HG03095 (cell line): ENCODE measurements around the gene PIK3R1.

Experiments used
- ATAC-seq: cut with Tn5 transposase; IDR thresholded peaks from one replicate; pipeline ENCODE4 v1.9.1; 2021; ENCODE audit warnings: moderate library complexity; ENCODE audit not compliant: unreplicated experiment

Gene PIK3R1

DNA sequence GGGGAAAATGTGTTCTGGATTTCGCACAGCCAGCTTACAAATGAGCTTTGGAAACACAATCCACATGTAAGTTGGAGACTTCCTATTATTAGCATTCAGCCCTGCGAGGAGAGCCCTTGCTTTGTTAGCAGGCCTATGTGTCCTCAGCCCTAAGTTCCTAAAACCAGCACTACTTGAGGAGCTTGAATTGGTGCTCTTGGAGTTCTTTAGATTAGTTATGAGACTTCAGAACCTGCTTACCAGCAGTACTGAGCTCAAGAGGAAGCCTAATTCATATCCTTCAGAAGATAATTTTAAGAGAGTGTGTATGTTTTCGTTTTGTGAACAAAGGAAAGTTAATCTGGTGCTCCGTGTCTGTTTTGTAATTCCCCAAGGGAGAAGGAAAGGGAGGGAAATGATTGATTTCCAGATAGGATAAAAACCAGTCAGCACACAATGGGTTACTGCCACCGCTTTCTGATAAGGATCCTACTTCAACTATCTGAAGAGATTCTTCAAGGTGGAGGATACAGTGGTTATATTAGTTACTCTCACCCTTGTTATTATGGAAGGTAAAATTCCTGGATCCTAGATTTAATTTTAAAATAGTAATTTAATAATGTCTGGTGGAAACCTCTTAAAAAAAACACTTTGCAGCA is 35.2 kb downstream of the PIK3R1 start:
- no peak for ATAC-seq

DNA sequence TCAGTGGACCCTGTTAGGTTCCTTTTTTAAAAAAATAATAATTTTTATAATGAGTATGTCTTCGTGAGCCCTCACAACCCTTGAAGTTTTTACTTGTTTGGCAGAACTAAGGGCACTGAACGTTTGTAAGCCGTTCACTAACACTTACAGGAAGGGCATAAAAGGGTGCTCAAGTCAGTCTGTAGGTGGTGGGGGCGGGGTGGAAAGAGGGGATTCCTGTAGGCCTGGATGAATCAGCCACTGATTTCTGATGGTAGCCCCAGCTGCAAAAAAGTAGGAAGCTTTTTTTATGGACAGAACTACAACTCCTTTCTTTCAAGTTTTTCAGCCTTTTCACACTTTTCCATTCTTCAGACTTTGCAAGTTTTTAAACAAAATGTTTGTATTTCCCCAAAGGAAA is 35.8 kb downstream of the PIK3R1 start:
- no peak for ATAC-seq

DNA sequence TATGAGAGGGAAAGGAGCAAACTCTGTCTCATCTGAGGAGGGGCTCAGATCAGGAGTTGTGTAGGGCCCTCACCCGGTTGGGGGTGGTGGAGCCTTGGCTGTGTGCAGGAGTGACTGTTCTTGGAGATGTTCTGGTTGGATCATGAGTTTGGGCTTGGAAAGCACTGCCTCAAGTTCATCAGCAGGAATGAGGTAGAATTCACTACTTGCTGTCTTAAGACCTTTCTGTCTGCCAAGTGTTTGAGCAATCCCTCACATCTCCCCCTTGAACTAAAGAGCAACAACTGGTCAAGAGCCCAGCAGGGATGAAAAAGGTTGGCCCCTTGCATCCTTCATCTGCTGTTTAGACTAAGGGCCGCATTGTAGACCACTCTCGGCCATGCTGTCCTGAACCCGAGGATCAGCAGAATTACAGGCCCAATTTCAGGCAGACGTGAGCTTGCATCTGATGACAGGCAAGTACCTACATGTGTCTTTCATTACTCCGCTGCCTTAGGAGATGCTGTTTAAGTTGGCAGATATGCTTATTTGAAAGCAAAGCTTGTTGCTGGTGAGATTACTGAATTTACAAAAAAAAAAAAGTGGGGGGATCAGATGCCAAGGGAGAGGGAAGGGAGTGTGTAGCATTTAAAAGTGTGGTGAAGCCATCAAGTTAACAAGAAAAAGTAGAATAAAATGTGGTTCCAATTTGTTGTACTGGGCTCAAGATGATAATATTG is 36.4 kb downstream of the PIK3R1 start:
- ATAC-seq: no peak

DNA sequence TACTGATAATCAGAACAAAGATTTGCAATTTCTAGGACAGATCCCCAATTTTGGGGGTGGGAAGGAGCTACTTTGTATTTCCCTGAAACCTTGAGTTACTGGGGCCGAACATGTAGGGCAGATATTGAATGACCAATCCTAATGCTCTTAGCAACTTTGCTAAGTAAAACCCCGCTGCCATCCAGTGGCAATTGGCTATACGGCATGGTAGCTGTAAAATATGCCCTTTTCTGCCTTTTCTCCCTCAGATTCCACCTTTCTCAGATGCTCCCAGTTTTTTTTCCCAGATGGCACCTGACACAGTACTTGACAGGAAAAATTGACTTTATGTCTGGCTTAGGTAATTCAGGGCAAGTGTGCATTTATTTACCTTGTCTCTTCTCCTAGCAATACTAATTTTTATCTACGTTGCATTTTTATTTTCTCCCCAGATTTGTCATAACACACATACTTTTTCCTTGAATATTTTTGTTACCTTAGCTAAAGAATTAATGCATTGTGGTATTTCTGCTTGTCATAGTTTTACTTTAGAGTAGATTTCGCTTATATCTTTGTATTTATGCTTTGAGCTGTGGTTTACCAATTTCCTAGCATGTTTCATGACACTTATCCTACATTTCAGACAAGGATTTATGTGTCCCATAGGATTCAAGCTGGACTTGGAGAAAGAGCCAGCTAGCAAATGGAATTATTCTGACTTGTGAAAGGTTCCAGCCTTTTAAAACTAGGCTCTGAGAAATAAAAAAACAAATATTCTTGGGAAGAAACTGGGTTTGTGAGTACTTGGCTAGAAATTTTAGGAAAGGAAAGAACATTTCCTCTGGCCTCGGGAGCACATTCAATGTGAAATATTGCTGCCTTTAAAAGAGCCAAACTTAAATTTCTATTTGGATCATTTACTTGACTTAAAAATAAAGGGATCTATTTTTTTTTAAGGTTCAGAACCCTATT is 37.4 kb downstream of the PIK3R1 start:
- ATAC-seq: no peak

DNA sequence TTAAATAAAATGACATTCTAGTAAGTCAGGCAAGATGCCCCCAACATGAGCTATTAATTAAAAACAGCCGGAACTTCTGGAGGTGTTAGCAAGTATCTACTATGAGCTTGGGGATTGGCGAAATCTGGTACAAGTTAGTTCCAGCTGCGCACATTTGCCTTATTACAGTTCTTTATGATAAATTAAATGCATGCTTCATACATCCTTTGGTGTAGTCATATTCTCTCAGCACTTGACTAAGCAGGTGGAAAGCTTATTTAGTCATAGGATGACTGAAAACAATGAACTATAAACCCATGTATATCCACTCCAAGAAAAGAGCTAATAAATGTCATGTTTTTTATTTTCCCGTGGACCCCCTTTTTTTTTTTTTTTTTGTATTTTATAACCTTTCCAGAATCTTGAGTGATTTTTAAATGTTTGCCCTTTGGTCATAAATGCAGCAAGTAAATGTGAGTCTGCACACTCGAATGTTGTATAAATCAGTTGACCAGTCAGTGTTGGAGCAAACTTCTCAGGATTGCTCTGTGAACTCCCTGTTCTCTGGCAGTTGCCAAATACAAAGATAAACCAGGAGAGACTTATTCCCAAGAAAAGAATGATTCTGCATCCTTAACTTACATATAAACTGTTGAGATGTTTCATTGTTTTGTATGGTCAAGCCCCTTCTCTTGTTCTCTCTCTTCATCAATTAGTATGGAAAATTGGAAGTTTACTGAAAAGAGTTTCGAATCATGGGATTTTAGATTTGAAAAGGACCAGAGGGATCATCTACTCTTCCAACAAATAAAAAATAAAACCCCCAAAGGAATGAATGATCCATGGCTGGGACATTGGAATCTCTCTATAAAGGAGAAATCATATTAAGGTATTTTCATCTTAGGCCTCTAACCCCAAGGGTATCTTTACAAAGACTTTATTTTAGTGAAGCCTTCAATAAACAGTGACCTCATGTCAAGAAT is 38.3 kb downstream of the PIK3R1 start:
- no peak for ATAC-seq

DNA sequence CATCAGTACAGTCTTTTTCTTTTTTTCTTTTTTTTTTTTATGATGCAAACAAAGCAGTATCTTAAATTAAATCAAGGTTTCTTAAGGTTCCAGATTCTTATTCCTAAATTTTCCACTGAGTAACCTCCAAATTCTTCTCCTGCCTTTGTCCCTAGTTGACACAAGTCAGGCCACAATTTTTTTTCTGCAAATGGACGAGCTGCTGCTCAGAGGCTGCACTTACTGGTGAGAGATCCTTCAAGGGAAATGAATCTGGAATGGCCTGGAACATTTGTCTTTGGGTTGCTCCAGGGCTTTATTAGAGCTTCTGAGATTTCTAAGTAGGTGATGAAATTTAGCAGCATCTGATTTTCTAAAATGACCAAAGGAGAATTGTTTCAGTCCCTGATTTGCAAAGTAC is 39.3 kb downstream of the PIK3R1 start:
- ATAC-seq: no peak

DNA sequence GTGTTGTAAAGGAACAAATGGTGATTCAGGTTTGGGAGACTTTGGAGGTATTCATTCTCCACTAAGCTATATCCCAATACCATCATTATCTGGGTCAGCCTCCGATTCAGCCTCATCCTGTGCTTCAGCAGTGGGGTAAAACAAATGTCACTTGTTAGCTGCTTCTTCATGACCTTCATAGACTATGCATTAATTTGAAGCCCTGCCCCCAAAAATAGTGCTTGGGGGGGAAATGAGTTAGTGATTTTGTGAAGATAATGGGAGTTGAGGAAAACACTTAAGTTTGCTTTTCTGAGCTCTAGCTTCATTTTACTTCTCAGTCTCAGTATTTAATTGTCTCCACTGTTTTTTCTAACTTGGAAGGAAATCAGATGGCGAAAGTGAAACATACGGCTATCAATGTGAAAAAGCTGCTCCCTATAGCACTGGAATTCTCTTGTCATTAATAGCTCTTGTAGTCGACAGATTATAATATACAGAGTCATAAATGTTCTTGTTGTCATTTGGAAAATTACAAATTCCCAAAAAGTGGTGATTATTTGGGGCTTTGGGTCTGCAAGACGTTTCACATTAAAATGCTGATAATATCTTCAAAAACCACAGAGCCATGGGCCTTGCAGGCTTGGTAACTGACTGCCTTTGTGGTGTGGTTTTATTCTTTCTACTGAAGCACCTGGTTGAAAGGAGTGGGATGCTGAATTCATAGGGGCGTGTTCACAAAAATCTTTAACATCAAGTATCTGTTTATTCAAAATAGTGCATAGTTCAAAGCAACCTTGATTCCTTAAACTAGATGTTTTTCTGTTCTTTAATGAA is 40.0 kb downstream of the PIK3R1 start:
- no peak for ATAC-seq

DNA sequence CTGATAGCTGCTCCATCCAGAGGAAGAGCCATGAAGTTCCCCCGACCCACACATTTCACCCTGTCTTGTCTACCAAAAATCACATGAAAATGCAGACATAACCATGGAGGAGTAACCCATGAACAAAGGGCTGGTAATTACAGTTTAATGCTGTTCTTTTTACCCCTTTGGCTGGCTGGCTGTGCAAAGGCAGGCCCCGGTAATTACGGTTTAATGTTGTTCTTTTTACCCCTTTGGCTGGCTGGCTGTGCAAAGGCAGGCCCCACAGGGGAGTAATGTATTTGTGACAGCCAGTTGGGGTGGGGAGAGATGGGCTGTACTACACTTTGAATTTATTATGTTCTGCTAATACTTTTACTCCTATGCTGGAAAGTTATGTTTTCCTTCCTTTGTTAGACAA is 41.7 kb downstream of the PIK3R1 start:
- no peak for ATAC-seq

DNA sequence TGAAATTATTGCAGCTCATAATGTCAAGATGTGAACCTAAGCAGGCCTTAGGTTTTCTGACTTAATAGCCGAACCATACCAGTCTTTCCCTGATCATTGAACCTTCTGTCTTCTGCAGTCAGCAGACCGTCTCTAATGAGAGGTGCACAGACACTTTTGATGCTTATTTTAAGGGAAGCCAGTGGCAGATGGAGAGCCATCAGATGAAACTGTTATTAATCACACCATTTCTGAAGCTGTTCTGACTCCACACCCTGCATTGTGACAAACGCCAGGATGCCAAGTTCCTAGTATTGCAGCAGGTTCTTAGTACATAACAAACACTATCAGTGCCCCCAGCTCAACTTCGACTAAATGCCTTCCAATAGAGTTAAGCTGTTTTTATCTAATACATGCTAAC is 43.0 kb downstream of the PIK3R1 start:
- ATAC-seq: no peak

DNA sequence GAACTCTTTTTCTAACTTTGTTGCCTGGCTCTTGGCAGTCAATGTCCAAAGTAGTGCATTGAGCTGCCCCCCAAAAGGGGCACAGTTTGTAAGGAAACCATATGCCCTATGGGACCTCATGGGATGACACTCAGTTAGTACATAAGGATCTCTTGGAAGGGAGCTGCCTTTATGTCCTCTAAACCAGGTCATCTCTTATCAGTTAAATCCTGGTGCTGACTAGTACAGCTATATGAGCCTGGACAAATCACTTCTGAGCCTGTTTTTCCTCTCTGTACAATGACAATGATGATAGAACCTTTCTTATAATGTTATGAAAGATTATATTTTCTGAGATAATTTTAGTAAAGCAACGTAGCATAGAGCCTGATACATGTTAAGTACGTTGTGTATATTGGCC is 44.1 kb downstream of the PIK3R1 start:
- ATAC-seq: no peak

DNA sequence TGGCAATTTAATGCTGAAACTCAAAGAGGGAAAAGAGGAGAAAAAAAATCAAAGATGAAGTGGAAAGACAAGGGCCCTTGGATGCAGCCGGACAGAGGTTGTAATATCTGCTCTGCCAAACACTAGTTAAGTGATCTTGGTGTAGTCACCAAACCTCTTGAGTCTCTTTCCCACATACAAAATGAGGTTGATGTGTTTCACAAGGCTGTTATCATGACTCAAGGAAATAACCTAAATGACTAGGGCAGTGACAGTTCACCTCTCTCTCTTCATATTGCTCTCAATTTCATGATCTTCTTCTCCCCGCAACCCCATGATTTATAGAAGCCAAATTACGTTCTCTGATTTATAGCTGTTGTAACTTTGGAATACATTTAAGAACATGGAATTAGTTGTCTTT is 44.9 kb downstream of the PIK3R1 start:
- no peak for ATAC-seq

DNA sequence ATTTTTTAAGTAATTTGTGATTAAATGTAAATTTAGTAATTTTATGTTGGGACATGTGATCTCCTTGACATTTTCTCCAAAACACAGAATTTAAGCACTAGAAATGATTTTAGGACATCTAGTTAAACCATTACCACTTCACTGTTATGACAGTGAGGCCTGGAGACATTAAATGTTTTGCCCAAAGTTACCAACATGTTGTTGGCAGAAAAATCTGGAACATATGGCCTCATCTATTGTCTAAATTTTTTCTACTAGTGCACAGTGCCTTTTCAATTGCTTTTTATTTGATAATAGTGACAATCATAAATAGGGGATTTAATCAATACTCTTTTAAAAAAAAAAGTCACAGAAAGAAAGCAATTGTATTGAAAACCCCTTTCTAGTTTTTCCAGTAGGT is 45.6 kb downstream of the PIK3R1 start:
- no peak for ATAC-seq

DNA sequence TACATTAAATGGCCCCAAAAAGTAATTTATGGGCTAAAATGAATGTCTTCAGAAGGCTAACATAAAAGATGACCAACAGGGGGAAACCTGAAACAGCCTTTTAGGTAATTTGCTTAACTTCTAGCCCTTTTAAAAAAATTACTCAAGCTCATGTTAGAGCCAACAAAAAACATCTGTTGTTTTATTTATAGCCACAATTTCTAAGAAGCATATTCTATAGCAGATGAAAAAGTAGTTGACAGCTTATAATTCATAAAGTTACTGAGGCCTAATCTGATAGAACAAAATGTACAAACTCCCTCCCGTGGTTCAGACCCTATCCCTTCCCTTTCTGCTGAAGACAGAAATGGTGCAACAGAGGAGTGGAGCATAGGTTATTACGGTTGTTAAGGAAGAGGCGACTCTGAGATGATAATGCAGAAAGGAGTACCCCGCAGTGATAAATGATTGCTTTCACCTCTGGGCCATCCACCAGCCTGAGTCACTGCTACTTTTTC is 46.1 kb downstream of the PIK3R1 start:
- ATAC-seq: no peak

DNA sequence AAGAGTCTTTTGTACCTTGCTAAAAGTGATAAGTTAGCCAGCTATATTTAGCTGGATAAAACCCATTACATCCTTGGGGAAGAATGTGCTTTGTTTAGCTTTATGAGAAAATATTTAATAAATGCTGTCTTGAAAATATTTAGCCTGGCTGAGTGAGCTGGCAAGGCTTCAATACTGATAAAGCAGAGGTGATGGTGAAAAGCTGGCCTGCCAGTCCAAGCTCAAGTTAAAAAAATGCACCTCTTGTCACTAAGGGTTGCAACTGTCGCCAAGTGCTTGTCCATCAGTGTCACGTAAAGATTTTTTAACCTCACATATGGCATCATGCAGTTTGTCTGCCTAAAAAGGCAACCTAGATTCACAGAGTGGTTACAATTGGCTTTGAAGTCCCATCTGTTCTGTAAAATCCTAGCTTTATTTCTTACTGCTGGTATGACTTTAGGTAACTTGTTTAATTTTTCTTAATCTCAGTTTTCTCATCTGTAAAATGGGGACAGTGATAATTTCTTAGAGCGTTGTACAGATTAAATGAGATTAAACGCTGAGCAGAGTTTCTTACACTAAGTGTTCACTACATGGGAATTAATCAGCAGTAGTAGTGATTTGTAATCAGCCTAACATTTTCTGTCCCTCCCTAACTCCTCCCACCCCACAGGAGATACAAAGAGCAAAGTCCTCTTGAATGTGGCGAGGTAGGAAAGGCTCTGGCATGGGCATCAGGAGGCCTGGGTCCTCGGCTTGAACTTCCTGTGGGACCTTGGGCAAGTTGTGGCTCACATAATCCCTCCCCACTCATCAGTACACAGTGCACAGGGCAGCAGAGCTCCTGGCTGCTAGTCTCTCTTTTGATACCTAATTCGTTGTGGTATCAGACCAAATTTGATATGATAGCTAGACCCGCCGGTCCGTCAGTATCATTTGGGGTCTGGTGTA is 48.7 kb downstream of the PIK3R1 start:
- no peak for ATAC-seq

DNA sequence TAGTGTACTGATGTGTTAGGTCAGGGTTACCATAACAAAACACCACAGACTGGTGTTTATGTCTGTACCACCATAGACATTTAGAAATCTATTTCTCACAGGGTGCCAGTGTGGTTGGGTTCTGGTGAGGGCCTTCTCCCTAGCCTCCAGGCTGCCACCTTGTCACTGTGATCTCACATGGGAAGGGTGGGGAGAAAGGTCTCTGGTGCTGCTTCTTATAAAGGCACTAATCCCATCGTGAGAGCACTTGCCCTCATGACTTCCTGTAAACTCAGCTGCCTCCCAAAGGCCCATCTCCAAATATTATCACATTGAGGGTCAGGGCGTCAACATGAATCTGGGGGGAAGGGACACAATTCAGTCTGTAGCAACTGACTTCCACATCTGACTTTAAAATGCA is 49.8 kb downstream of the PIK3R1 start:
- ATAC-seq: no peak

DNA sequence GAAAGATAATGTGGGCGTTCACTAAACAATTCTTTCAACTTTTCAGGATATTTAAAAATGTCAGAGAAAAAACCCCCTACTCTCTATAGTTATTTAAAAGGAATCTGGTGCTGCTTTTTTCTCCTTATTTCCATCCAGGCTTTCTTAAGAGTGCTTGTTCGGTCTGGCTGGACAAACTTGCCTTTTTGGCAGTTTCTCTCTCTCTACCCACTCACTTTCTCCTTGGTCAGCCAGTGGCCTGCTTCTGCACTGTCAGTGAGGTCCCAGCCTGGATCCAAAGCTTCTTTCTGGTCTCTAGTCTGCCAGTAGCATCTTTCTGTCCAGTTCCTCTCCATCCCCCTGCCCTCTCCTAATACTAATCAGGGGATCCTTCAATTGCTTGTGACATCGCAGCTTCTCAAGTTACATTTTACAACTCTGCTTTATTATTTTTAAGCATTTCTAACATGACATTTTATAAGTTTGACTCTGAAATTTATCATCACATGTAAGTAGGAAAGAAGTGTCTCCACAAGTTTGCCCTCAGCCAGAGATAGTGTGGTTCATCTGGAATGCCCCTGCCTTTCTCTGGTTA is 50.4 kb downstream of the PIK3R1 start:
- ATAC-seq: no peak

DNA sequence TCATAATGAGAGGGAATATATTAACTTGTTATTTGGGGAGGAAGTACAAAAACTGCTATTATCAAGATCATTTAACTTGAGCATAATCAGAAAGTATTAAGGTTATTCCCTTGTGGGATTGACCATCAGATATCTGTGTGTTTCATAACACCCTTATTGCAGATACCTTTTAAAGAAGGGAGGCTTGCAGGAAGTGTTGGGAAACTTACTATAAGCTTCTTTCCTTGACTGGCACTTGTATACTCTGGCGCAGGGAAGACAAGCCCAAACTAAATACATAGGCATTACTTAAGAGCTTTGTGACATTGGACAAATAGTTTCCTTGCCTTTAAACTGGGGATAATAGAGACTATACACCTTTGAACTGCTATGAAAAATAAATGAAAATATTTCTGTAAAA is 50.9 kb downstream of the PIK3R1 start:
- ATAC-seq: no peak

DNA sequence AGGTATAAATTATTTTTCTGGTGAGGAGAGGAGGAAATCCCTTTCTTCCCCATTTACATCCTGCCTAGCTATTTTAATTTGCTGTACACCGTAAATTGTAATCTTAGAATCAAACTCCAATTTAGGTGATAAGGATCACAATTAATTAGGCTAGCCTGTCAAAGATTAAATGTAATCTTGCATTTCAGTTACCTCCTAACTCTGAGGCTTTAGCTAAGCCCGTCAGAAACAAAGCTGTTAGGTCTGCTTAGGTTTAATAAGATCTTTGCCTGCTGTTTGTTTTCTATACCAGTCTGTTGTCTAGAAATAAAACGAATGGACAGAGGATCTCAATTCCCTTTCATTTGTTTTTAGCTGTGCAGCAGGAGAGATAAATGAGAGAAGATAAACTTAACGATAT is 51.5 kb downstream of the PIK3R1 start:
- ATAC-seq: no peak
